LNCaP clone FGC (cell line): Measurements from ENCODE around the gene UBE2Q2.

Source experiments
- DNase-seq: peaks from one replicate; pipeline ENCODE4 v3.0.0-alpha.2; 2011; ENCODE audit warnings: low read depth
- H3K4me3 ChIP-seq: 2 replicates; pipeline ENCODE4 v1.5.1; 2011; ENCODE audit warnings: mild to moderate bottlenecking, low read depth, low read length, control low read depth
- CTCF ChIP-seq: IDR thresholded peaks from 2 replicates; pipeline ENCODE4 v1.5.1; 2012; ENCODE audit warnings: mild to moderate bottlenecking; ENCODE audit not compliant: control insufficient read depth, insufficient read depth; ENCODE audit errors: extremely low read depth

Gene UBE2Q2

DNA sequence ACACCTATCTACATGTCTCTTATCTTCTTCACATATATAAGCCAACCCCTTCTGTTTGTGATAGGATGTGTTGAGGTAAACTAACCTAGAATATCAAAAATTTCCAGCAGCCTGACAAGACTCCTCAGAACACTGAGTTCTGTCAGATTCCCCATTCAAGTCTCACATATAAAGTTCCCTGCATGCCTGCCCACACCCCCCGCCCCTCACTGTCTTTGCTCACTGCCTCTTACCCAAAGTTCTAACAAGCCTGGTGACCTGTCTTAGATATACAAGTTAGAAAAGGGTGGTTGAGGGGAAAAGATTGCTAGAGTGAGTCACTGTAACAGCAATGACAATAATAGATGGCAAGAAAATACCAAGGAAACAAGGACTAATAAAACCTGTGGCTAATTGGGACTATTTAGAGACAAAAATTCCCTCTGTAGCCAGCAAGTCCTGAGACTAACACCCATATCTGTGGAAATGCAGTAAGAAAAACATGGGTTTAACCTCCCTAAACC is 100.5 kb downstream of the UBE2Q2 start:
- no peak overlapping the region for H3K4me3 ChIP-seq
- TF ChIP-seq CTCF = no peak
- DNase-seq = no peak

- DNase-seq = no peak
- H3K4me3 ChIP-seq = no peak overlapping the region
- TF ChIP-seq CTCF = no peak
These were observed 102.7 kb downstream of the UBE2Q2 start for GRCh38 chr15:75945953-75946352.

DNA sequence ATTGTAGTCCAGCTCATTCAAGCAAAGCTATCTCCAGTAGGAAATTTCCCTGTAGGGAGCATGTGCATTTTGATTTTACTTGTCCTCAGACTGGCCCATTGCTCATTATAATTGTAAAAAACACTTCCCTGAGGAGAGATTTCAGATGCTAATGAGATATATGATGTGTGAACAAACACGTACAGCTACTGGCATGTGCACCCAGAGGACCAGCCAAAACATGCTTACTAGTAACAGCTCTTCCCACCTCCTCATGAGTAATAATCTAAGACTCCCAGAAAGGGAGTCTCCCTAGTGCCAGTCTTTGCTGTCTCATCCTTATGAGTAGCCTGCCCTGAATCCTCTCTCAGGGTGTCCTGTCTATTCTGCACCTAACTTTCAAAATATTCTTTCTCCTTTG is 103.8 kb downstream of the UBE2Q2 start:
- no peak overlapping the region for H3K4me3 ChIP-seq
- no peak for DNase-seq
- TF ChIP-seq CTCF = no peak

GRCh38 chr15:75948761-75949296 is 105.6 kb downstream of the UBE2Q2 start:
- no peak for TF ChIP-seq CTCF
- no peak for DNase-seq
- H3K4me3 ChIP-seq = no peak overlapping the region
